Measurements from ENCODE around the gene NTN5.

NTN5 gene

GRCh38 chr19:48618278-48618915 lies 54.4 kb downstream of the NTN5 start:
- POLR2A ChIA-PET = interaction anchor here (1.0 to 4.5 kb wide), 16 partner anchors 9 to 294 kb away, joined by 3 to 88 read pairs (median 4); partner anchors contain the start of genes CA11, DBP, EMP3 and PPP1R15A
- CTCF ChIA-PET = interaction anchor here (0.6 kb wide), 1 partner anchor 10 kb away, joined by 3 read pairs; no protein-coding TSS in a partner anchor
- DNase-seq (ENCODE audit: extremely low spot score) = no peak
- TF ChIP-seq FOXK2 (IDR thresholded peaks at IDR 0.05) = no peak
- TF ChIP-seq FOXM1 (IDR thresholded peaks at IDR 0.05; ENCODE audit: borderline replicate concordance) = no peak
- no peak for TF ChIP-seq TARDBP (IDR thresholded peaks at IDR 0.05)
- TF ChIP-seq L3MBTL2 (conservative IDR thresholded peaks at IDR 0.05) = no peak
- no peak for TF ChIP-seq LEF1 (IDR thresholded peaks at IDR 0.05; ENCODE audit: borderline replicate concordance)
- no peak for TF ChIP-seq ZNF384 (IDR thresholded peaks at IDR 0.05)
- TF ChIP-seq ELF4 (IDR thresholded peaks at IDR 0.05) = no peak
- no peak for TF ChIP-seq CTBP1 (IDR thresholded peaks at IDR 0.05; ENCODE audit: borderline replicate concordance)
- TF ChIP-seq PKNOX1 (IDR thresholded peaks at IDR 0.05) = no peak
- no peak for TF ChIP-seq ARNT (IDR thresholded peaks at IDR 0.05)
- TF ChIP-seq FOXA1 (IDR thresholded peaks at IDR 0.05) = no peak
- no peak for TF ChIP-seq SP1 (IDR thresholded peaks at IDR 0.05)
- TF ChIP-seq NFRKB (IDR thresholded peaks at IDR 0.05) = no peak
- TF ChIP-seq BHLHE40 (IDR thresholded peaks at IDR 0.05; ENCODE audit: borderline replicate concordance) = no peak
- no peak for TF ChIP-seq SUZ12 (IDR thresholded peaks at IDR 0.05)
- TF ChIP-seq HDGF (IDR thresholded peaks at IDR 0.05; ENCODE audit: borderline replicate concordance) = no peak

GRCh38 chr19:48617146-48617937 lies 55.5 kb downstream of the NTN5 start:
- TF ChIP-seq ARNT (IDR thresholded peaks at IDR 0.05) = no peak
- no peak for TF ChIP-seq HDGF (IDR thresholded peaks at IDR 0.05; ENCODE audit: borderline replicate concordance)
- TF ChIP-seq LEF1 (IDR thresholded peaks at IDR 0.05; ENCODE audit: borderline replicate concordance) = no peak
- TF ChIP-seq NFRKB (IDR thresholded peaks at IDR 0.05) = no peak
- TF ChIP-seq ZNF384 (IDR thresholded peaks at IDR 0.05) = no peak
- TF ChIP-seq FOXM1 (IDR thresholded peaks at IDR 0.05; ENCODE audit: borderline replicate concordance) = no peak
- TF ChIP-seq CTBP1 (IDR thresholded peaks at IDR 0.05; ENCODE audit: borderline replicate concordance) = no peak
- no peak for TF ChIP-seq BHLHE40 (IDR thresholded peaks at IDR 0.05; ENCODE audit: borderline replicate concordance)
- TF ChIP-seq SUZ12 (IDR thresholded peaks at IDR 0.05) = no peak
- ChIA-PET CTCF (interaction anchor here (0.6 kb wide), 1 partner anchor 100 kb away, joined by 3 read pairs; no protein-coding TSS in a partner anchor), POLR2A (interaction anchor here (0.6 to 4.5 kb wide), 6 partner anchors 8 to 124 kb away, joined by 3 to 88 read pairs (median 4); no protein-coding TSS in a partner anchor)
- DNase-seq (ENCODE audit: extremely low spot score) = no peak

DNA sequence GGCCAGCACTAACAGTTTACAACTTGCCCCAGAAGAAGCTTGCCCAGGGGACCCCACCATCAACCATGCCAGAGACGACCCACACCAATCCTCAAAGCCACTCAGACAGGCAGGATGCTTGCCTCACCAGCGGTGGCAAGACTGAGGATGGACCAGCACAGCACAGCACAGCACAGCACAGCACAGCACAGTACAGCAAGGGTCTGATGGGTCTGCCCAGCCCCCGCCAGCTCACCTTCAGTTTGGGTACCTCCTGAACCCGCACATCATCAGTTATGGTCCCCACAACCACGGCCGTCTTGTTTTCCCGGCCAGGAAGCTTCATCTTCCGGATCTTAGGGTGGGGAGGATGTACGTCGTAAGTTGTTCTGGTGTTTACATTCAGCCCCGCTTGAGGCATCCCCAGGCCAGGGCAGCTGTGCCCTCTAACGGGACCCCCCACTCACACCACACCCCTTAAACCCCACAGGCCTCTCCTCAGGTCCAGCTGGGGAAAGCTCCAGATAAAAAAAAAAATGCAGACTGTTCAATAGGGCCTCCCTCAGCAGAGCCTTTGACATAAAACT lies 56.2 kb downstream of the NTN5 start:
- DNase-seq (ENCODE audit: extremely low spot score) = no peak
- CTCF ChIA-PET = interaction anchor here (0.6 kb wide), 1 partner anchor 110 kb away, joined by 3 read pairs; no protein-coding TSS in a partner anchor
- TF ChIP-seq HDGF (IDR thresholded peaks at IDR 0.05; ENCODE audit: borderline replicate concordance) = no peak
- TF ChIP-seq TARDBP (IDR thresholded peaks at IDR 0.05) = no peak
- TF ChIP-seq SP1 (IDR thresholded peaks at IDR 0.05) = no peak
- no peak for TF ChIP-seq LEF1 (IDR thresholded peaks at IDR 0.05; ENCODE audit: borderline replicate concordance)
- POLR2A ChIA-PET = interaction anchor here (0.9 to 4.5 kb wide), 5 partner anchors 7 to 114 kb away, joined by 3 to 88 read pairs (median 4); no protein-coding TSS in a partner anchor

GRCh38 chr19:48616041-48616436 lies 56.8 kb downstream of the NTN5 start:
- POLR2A ChIA-PET = interaction anchor here (0.7 to 2.0 kb wide), 5 partner anchors 8 to 114 kb away, joined by 3 to 6 read pairs (median 4); partner anchors contain the start of gene CA11
- TF ChIP-seq HDGF (IDR thresholded peaks at IDR 0.05; ENCODE audit: borderline replicate concordance) = no peak
- no peak for TF ChIP-seq ZNF384 (IDR thresholded peaks at IDR 0.05)
- no peak for TF ChIP-seq FOXM1 (IDR thresholded peaks at IDR 0.05; ENCODE audit: borderline replicate concordance)
- TF ChIP-seq L3MBTL2 (conservative IDR thresholded peaks at IDR 0.05) = no peak
- no peak for TF ChIP-seq FOXA1 (IDR thresholded peaks at IDR 0.05)
- TF ChIP-seq TARDBP (IDR thresholded peaks at IDR 0.05) = no peak
- no peak for TF ChIP-seq FOXK2 (IDR thresholded peaks at IDR 0.05)
- no peak for TF ChIP-seq SUZ12 (IDR thresholded peaks at IDR 0.05)
- TF ChIP-seq LEF1 (IDR thresholded peaks at IDR 0.05; ENCODE audit: borderline replicate concordance) = no peak
- TF ChIP-seq SP1 (IDR thresholded peaks at IDR 0.05) = no peak
- no peak for TF ChIP-seq NFRKB (IDR thresholded peaks at IDR 0.05)
- TF ChIP-seq CTBP1 (IDR thresholded peaks at IDR 0.05; ENCODE audit: borderline replicate concordance) = no peak
- no peak for TF ChIP-seq ARNT (IDR thresholded peaks at IDR 0.05)
- TF ChIP-seq BHLHE40 (IDR thresholded peaks at IDR 0.05; ENCODE audit: borderline replicate concordance) = no peak
- TF ChIP-seq ELF4 (IDR thresholded peaks at IDR 0.05) = no peak
- no peak for TF ChIP-seq PKNOX1 (IDR thresholded peaks at IDR 0.05)
- CTCF ChIA-PET = no interaction called here
- DNase-seq (ENCODE audit: extremely low spot score) = no peak

- no peak for DNase-seq (ENCODE audit: extremely low spot score)
- CTCF ChIA-PET = no interaction called here
- TF ChIP-seq PKNOX1 (IDR thresholded peaks at IDR 0.05) = no peak
- no peak for TF ChIP-seq TARDBP (IDR thresholded peaks at IDR 0.05)
- no peak for TF ChIP-seq ELF4 (IDR thresholded peaks at IDR 0.05)
- no peak for TF ChIP-seq L3MBTL2 (conservative IDR thresholded peaks at IDR 0.05)
- no peak for TF ChIP-seq FOXM1 (IDR thresholded peaks at IDR 0.05; ENCODE audit: borderline replicate concordance)
- no peak for TF ChIP-seq SP1 (IDR thresholded peaks at IDR 0.05)
- TF ChIP-seq ARNT (IDR thresholded peaks at IDR 0.05) = no peak
- TF ChIP-seq FOXK2 (IDR thresholded peaks at IDR 0.05) = no peak
- TF ChIP-seq BHLHE40 (IDR thresholded peaks at IDR 0.05; ENCODE audit: borderline replicate concordance) = no peak
- TF ChIP-seq HDGF (IDR thresholded peaks at IDR 0.05; ENCODE audit: borderline replicate concordance) = no peak
- no peak for TF ChIP-seq LEF1 (IDR thresholded peaks at IDR 0.05; ENCODE audit: borderline replicate concordance)
- TF ChIP-seq SUZ12 (IDR thresholded peaks at IDR 0.05) = no peak
- no peak for TF ChIP-seq NFRKB (IDR thresholded peaks at IDR 0.05)
- no peak for TF ChIP-seq FOXA1 (IDR thresholded peaks at IDR 0.05)
- TF ChIP-seq ZNF384 (IDR thresholded peaks at IDR 0.05) = no peak
- TF ChIP-seq CTBP1 (IDR thresholded peaks at IDR 0.05; ENCODE audit: borderline replicate concordance) = no peak
- POLR2A ChIA-PET = interaction anchor here (0.7 to 2.0 kb wide), 6 partner anchors 9 to 181 kb away, joined by 3 to 6 read pairs (median 4); partner anchors contain the start of gene CA11
Measured at GRCh38 chr19:48615231-48616040, 57.4 kb downstream of the NTN5 start.

Measured in HEK293T (cell line).